Chondrocyte (in vitro differentiated cells): ENCODE results near the gene CUTA. TPM values are rescaled to one million over a fixed set of nuclear protein-coding genes. Genes with fewer than 3 reads are reported as not detected.
"Not testable (repeated sequence)": the region's sequence is repeated elsewhere in the genome, so short reads cannot be mapped to it uniquely, and the experiment has no call there.

Experiments
- DNase-seq: peaks from one replicate; pipeline ENCODE4 v3.0.0; 2021; ENCODE audit warnings: mixed read lengths, low spot score
- H3K27ac Mint-ChIP-seq: one replicate; pipeline ENCODE4 v1.8.0; 2021; ENCODE audit warnings: mild to moderate bottlenecking, moderate library complexity, mixed read lengths; ENCODE audit not compliant: unreplicated experiment
- H3K27me3 Mint-ChIP-seq: 2 replicates; pipeline ENCODE4 v1.8.0; 2021; ENCODE audit warnings: low read depth, mixed read lengths
- H3K36me3 Mint-ChIP-seq: 2 replicates; pipeline ENCODE4 v1.8.0; 2021; ENCODE audit warnings: low read depth, mixed read lengths
- H3K4me1 Mint-ChIP-seq: 2 replicates; pipeline ENCODE4 v1.8.0; 2021; ENCODE audit warnings: low read depth, mild to moderate bottlenecking, mixed read lengths
- H3K4me3 Mint-ChIP-seq: one replicate; pipeline ENCODE4 v1.8.0; 2021; ENCODE audit warnings: mild to moderate bottlenecking, moderate library complexity, mixed read lengths; ENCODE audit not compliant: unreplicated experiment
- H3K9me3 Mint-ChIP-seq: 2 replicates; pipeline ENCODE4 v1.8.0; 2021; ENCODE audit warnings: low read depth, mixed read lengths
- CTCF ChIP-seq: fragments of 200-600 bp; sonication (generic); IDR thresholded peaks from 2 replicates; pipeline ENCODE4 v1.5.0; 2021; ENCODE audit warnings: antibody characterized with exemption, mild to moderate bottlenecking, moderate library complexity
- total RNA-seq: library from RNA; stranded (reverse); gene quantifications from 3 replicates; pipeline ENCODE4 v1.2.1, GENCODE V29; 2021

The CUTA gene
- total RNA-seq, 1 donor from 2014 or later, result 218 TPM

- TF ChIP-seq CTCF, result no peak
- Mint-ChIP-seq H3K36me3 (no peaks in the 10 kb centered on the region), H3K4me1 (peaks cover 32% of the 10 kb centered on the region), H3K27ac (peak overlapping the region; percentile 97), H3K4me3 (peak overlapping the region; percentile 77), H3K9me3 (no peaks in the 10 kb centered on the region), H3K27me3 (no peaks in the 10 kb centered on the region)
- DNase-seq, result no peak
These were observed 27.1 kb downstream of the CUTA start for GRCh38 chr6:33390767-33391277.

GRCh38 chr6:33390173-33390572 lies 27.7 kb downstream of the CUTA start:
- Mint-ChIP-seq H3K27ac (peak overlapping the region; percentile 97), H3K4me1 (peaks cover 28% of the 10 kb centered on the region), H3K4me3 (no peak overlapping the region), H3K27me3 (no peaks in the 10 kb centered on the region), H3K36me3 (no peaks in the 10 kb centered on the region), H3K9me3 (no peaks in the 10 kb centered on the region)
- DNase-seq, result no peak
- TF ChIP-seq CTCF, result no peak

- Mint-ChIP-seq H3K27me3 (peaks cover 4% of the 10 kb centered on the region), H3K4me1 (peaks cover 4% of the 10 kb centered on the region), H3K36me3 (no peaks in the 10 kb centered on the region), H3K27ac (no peak overlapping the region), H3K9me3 (no peaks in the 10 kb centered on the region), H3K4me3 (no peak overlapping the region)
- no peak for DNase-seq
- peak; percentile 75 for TF ChIP-seq CTCF
These were observed 33.3 kb downstream of the CUTA start for GRCh38 chr6:33384581-33385020.

- Mint-ChIP-seq H3K9me3 (no peaks in the 10 kb centered on the region), H3K27me3 (peaks cover 4% of the 10 kb centered on the region), H3K4me3 (no peak overlapping the region), H3K4me1 (peaks cover 4% of the 10 kb centered on the region), H3K27ac (no peak overlapping the region), H3K36me3 (no peaks in the 10 kb centered on the region)
- no peak for DNase-seq
- TF ChIP-seq CTCF, result no peak
These were observed 34.3 kb downstream of the CUTA start for GRCh38 chr6:33383427-33384185.

GRCh38 chr6:33380272-33380981 lies 37.5 kb downstream of the CUTA start:
- Mint-ChIP-seq H3K4me3 (no peak overlapping the region), H3K36me3 (no peaks in the 10 kb centered on the region), H3K27me3 (peaks cover 4% of the 10 kb centered on the region), H3K27ac (no peak overlapping the region), H3K4me1 (peaks cover 7% of the 10 kb centered on the region), H3K9me3 (no peaks in the 10 kb centered on the region)
- TF ChIP-seq CTCF, result no peak
- no peak for DNase-seq

GRCh38 chr6:33379184-33379583 lies 38.7 kb downstream of the CUTA start:
- H3K4me3 Mint-ChIP-seq, H3K27me3 Mint-ChIP-seq, DNase-seq, H3K9me3 Mint-ChIP-seq, H3K36me3 Mint-ChIP-seq, H3K27ac Mint-ChIP-seq: not testable (repeated sequence)
- peaks cover 11% of the 10 kb centered on the region for H3K4me1 Mint-ChIP-seq
